Mesodermal cell (in vitro differentiated cells): ENCODE data around the gene DNMT1.
"Not testable (repeated sequence)": the region's sequence is repeated elsewhere in the genome, so short reads cannot be mapped to it uniquely, and the experiment has no call there.

Experiments used
- H3K27ac ChIP-seq: 2 replicates; pipeline ENCODE4 v1.7.0; 2013; ENCODE audit warnings: mild to moderate bottlenecking, low read depth, low read length, moderate library complexity; ENCODE audit not compliant: severe bottlenecking
- H3K36me3 ChIP-seq: 2 replicates; pipeline ENCODE4 v1.7.1; 2013; ENCODE audit warnings: mild to moderate bottlenecking, low read length, moderate library complexity; ENCODE audit not compliant: control insufficient read depth, insufficient read depth
- H3K4me1 ChIP-seq: one replicate; pipeline ENCODE4 v1.7.1; 2013; ENCODE audit warnings: mild to moderate bottlenecking, low read length; ENCODE audit not compliant: insufficient read depth, control insufficient read depth, poor library complexity, severe bottlenecking
- H3K4me3 ChIP-seq: 2 replicates; pipeline ENCODE4 v1.7.0; 2013; ENCODE audit warnings: low read length, control low read depth, mild to moderate bottlenecking; ENCODE audit not compliant: insufficient read depth, poor library complexity, severe bottlenecking; ENCODE audit errors: extremely low read depth
- H3K9me3 ChIP-seq: 2 replicates; pipeline ENCODE4 v1.7.1; 2013; ENCODE audit warnings: mild to moderate bottlenecking, low read length, moderate library complexity; ENCODE audit not compliant: control insufficient read depth
- WGBS, 2 experiments: methylation state at CpG; one replicate each; pipeline ENCODE4 v1.1.5; 2013; ENCODE audit warnings: missing lambda C conversion rate in 2 of 2; ENCODE audit not compliant: insufficient coverage in 2 of 2; 5-methylcytosine and 5-hydroxymethylcytosine counted together

DNMT1 gene

GRCh38 chr19:10182847-10183246 is 11.9 kb downstream of the DNMT1 start:
- Histone ChIP-seq H3K27ac (no peak overlapping the region), H3K36me3 (peaks cover 72% of the 10 kb centered on the region), H3K9me3 (no peaks in the 10 kb centered on the region), H3K4me1 (no peaks in the 10 kb centered on the region), H3K4me3 (no peak overlapping the region)
- WGBS, 2 experiments, result 94% methylated on average over 3 of the region's 10 CpGs; no CpG with 5 or more reads in 1 of the 2 experiments

DNA sequence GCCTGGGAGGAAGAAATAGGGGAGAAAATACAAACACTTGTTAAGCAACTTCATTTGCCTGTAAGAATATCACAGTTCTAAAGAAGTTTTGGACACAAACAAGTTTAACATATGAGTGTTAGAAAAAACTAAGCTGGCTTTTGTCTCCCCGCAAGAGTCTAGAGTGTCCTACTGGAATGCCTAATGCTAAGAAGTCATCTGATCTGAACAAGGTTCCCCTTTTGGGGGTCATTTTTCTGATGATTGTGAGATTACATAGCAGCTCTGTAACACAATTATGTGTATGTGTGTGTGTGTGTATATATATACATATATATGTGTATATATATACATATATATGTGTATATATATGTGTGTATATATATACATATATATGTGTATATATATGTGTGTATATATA is 12.7 kb downstream of the DNMT1 start:
- H3K4me1 ChIP-seq, result no peaks in the 10 kb centered on the region
- H3K9me3 ChIP-seq, result no peaks in the 10 kb centered on the region
- H3K4me3 ChIP-seq, result no peak overlapping the region
- peaks cover 77% of the 10 kb centered on the region for H3K36me3 ChIP-seq
- WGBS, 2 experiments, result 100% methylated on average over 1 of the region's 1 CpG
- H3K27ac ChIP-seq, result no peak overlapping the region

DNA sequence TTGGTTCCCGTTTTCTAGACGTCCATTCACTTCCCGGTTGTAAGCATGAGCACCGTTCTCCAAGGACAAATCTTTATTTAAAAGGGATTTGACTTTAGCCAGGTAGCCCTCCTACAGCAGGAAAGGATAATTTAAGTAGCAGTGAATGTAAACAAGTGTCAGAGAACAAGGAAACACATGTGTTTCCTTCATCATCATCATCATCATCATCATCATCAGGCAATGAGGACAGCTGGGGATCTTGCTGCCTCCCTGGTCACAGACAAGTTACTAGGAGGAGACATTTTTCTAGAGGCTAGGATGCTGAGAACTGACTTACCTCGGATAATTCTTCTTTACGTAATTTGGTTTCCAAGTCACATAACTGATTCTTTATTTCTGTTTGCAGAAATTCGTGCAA is 14.3 kb downstream of the DNMT1 start:
- Histone ChIP-seq H3K36me3 (peaks cover 78% of the 10 kb centered on the region), H3K9me3 (no peaks in the 10 kb centered on the region), H3K27ac (no peak overlapping the region), H3K4me1 (no peaks in the 10 kb centered on the region), H3K4me3 (no peak overlapping the region)
- 94 to 100% methylated on average over 3 of the region's 7 CpGs for WGBS, 2 experiments

- H3K4me3 ChIP-seq, H3K4me1 ChIP-seq, H3K27ac ChIP-seq, H3K9me3 ChIP-seq: not testable (repeated sequence)
- 89 to 100% methylated on average over 2 to 6 of the region's 6 CpGs for WGBS, 2 experiments
- H3K36me3 ChIP-seq, result peaks cover 80% of the 10 kb centered on the region
These were observed 14.7 kb downstream of the DNMT1 start for GRCh38 chr19:10180024-10180423.

DNA sequence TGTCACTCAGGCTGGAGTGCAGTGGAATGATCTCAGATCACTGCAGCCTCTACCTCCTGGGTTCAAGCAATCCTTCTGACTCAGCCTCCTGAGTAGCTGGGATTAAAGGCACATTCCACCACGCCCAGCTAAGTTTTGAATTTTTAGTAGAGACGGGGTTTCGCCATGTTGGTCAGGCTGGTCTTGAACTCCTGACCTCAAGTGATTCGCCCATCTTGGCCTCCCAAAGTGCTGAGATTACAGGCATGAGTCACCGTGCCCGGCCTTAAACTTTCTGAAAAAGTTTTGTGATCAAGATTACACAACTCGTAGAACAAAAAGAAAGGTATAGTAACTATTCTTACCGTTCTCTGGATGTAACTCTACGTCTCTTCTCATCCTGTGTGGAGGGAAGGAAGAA is 21.2 kb downstream of the DNMT1 start:
- Histone ChIP-seq H3K36me3 (peaks cover 93% of the 10 kb centered on the region), H3K9me3 (no peaks in the 10 kb centered on the region), H3K4me1 (no peaks in the 10 kb centered on the region), H3K27ac (no peak overlapping the region), H3K4me3 (no peak overlapping the region)
- WGBS, 2 experiments, result 94 to 95% methylated on average over 6 to 9 of the region's 9 CpGs

DNA sequence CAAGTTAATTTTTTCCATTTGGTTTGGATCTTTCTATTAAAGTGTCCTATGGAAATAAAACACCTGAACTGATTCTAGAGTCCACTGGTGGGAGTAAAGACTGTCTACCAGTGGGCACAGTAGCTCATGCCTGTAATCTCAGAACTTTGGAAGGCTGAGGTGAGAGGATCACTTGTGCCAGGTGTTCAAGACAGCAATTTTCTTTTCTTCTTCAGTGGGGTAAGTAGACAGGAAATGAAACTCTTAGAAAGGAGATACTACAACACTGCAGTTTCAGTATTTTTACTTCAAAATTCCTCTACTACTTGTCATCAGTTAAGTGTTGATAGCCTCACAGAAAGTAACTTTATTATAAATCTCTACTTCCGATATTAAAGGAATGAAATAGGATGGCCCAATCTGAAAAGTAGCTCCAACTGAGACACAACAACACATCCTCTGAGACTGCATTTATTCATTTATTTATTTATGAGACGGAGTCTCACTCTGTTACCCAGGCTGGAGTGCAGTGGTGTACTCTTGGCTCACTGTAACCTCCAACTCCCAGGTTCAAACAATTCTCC is 26.3 kb downstream of the DNMT1 start:
- Histone ChIP-seq H3K27ac (no peak overlapping the region), H3K4me3 (no peak overlapping the region), H3K36me3 (peaks cover 88% of the 10 kb centered on the region), H3K4me1 (no peaks in the 10 kb centered on the region), H3K9me3 (no peaks in the 10 kb centered on the region)
- no CpG with 5 or more reads among the region's 2 CpGs for WGBS, 2 experiments

GRCh38 chr19:10167459-10167858 is 27.3 kb downstream of the DNMT1 start:
- H3K27ac ChIP-seq, result no peak overlapping the region
- 95 to 97% methylated on average over 6 of the region's 6 CpGs for WGBS, 2 experiments
- no peaks in the 10 kb centered on the region for H3K4me1 ChIP-seq
- peaks cover 86% of the 10 kb centered on the region for H3K36me3 ChIP-seq
- no peaks in the 10 kb centered on the region for H3K9me3 ChIP-seq
- no peak overlapping the region for H3K4me3 ChIP-seq

DNA sequence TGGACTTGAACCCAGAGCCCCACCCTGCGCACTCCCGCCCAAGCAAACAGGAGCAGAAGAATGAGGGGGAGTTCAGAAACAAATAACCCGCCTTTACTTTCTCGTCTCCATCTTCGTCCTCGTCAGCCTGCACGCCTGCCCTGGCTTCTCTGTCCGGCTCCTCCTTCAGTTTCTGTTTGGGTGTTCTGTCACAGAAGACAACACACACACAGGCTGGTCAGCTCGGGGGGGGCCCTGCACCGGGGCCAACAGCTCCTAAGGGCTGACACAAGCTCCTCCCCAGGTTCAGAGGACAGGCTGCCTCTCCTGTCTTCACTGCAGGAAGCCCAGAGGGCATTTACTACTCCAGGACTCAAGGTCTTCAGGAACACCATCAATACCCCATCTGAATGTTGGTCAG is 28.3 kb downstream of the DNMT1 start:
- H3K36me3 ChIP-seq, result peaks cover 89% of the 10 kb centered on the region
- not testable (repeated sequence) for H3K9me3 ChIP-seq, H3K4me1 ChIP-seq, H3K27ac ChIP-seq, H3K4me3 ChIP-seq
- WGBS, 2 experiments, result 98 to 100% methylated on average over 8 of the region's 10 CpGs

DNA sequence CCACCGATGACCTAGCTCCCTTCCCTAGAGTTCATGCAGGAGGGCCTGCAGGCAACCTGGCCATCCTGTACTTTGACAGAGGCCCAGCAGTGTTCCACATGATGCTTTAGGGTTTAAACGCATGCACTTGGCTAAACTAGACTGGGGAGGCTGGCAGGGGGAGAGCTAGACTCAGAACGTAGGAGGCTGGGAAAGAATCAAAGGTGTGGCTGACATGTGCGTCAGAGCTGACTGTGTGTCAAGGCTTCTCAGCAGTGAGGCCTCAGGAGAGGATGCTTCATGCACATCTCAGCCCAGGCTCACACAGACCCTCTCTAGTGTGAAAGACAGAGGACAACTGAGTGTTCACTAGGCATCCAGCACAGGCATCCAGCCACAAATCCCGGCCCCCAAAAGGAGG is 28.7 kb downstream of the DNMT1 start:
- WGBS, 2 experiments, result 100% methylated on average over 5 of the region's 5 CpGs
- no peaks in the 10 kb centered on the region for H3K4me1 ChIP-seq
- H3K36me3 ChIP-seq, result peaks cover 91% of the 10 kb centered on the region
- H3K9me3 ChIP-seq, result no peaks in the 10 kb centered on the region
- H3K27ac ChIP-seq, result no peak overlapping the region
- no peak overlapping the region for H3K4me3 ChIP-seq

GRCh38 chr19:10163536-10163935 is 31.2 kb downstream of the DNMT1 start:
- Histone ChIP-seq H3K36me3 (peaks cover 93% of the 10 kb centered on the region), H3K4me3 (no peak overlapping the region), H3K4me1 (no peaks in the 10 kb centered on the region), H3K27ac (no peak overlapping the region), H3K9me3 (no peaks in the 10 kb centered on the region)
- 85 to 90% methylated on average over 1 to 2 of the region's 3 CpGs for WGBS, 2 experiments

DNA sequence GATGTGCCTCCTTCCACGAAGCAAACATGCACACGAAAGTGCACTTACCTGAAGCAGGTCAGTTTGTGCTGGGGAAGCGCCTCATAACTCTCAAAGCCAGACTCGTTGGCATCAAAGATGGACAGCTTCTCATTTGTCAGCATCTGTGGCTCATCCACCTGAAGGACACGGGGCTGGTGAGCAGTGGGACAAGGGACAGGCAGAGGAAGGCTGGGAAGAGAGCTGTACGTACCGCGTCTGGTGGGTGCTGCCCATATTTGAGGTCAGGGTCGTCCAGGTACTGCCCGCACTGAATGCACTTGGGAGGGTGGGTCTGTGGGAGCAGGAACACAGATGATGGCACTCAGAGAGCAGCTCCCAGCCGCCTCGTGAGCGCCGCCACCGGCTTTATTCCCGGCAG is 35.1 kb downstream of the DNMT1 start:
- WGBS, 2 experiments, result 92 to 98% methylated on average over 11 to 16 of the region's 16 CpGs
- peaks cover 98% of the 10 kb centered on the region for H3K36me3 ChIP-seq
- H3K4me1 ChIP-seq, result no peaks in the 10 kb centered on the region
- H3K9me3 ChIP-seq, result no peaks in the 10 kb centered on the region
- no peak overlapping the region for H3K4me3 ChIP-seq
- H3K27ac ChIP-seq, result no peak overlapping the region
